ENCODE data around the gene CPNE2. TPM values are rescaled to one million over a fixed set of nuclear protein-coding genes. Genes with fewer than 3 reads are reported as not detected.

The CPNE2 gene
- total RNA-seq, 4 donors from 2014 or later: 18.0 to 38.7 (median 27.8) TPM

GRCh38 chr16:57192720-57193486 is 100.5 kb downstream of the CPNE2 start:
- Histone ChIP-seq H3K27me3 (no peaks in the 10 kb centered on the region), H3K4me3 (no peak overlapping the region), H3K4me1 (peaks cover 10 to 94% (median 23%) of the 10 kb centered on the region in 3 donors), H3K27ac (no peak overlapping the region), H3K9me3 (no peaks in the 10 kb centered on the region), H3K36me3 (no peaks in the 10 kb centered on the region)
- no peak for ATAC-seq
- WGBS, 2 donors (ENCODE audit: low coverage in 1 of 2): 68 to 76% methylated on average over 5 to 6 of the region's 7 CpGs
- TF ChIP-seq EP300 (IDR thresholded peaks at IDR 0.05) (no peak), POLR2A (IDR thresholded peaks at IDR 0.05) (no peak), POLR2AphosphoS5 (IDR thresholded peaks at IDR 0.05) (no peak), CTCF (IDR thresholded peaks at IDR 0.05) (no peak)

GRCh38 chr16:57194512-57194911 is 102.1 kb downstream of the CPNE2 start:
- H3K9me3 ChIP-seq: no peaks in the 10 kb centered on the region
- H3K27ac ChIP-seq: peak overlapping the region in 2 of 4 donors; percentile 50 to 55
- TF ChIP-seq POLR2A (IDR thresholded peaks at IDR 0.05): no peak
- peak; percentile 52 for TF ChIP-seq POLR2AphosphoS5 (IDR thresholded peaks at IDR 0.05)
- H3K27me3 ChIP-seq: no peaks in the 10 kb centered on the region
- no peaks in the 10 kb centered on the region for H3K36me3 ChIP-seq
- peaks cover 10 to 81% (median 20%) of the 10 kb centered on the region in 3 donors for H3K4me1 ChIP-seq
- no peak for ATAC-seq
- no peak overlapping the region for H3K4me3 ChIP-seq

- TF ChIP-seq POLR2A (IDR thresholded peaks at IDR 0.05) (no peak), POLR2AphosphoS5 (IDR thresholded peaks at IDR 0.05) (no peak)
- Histone ChIP-seq H3K4me1 (peaks cover 10 to 63% (median 20%) of the 10 kb centered on the region in 3 donors), H3K27ac (peak overlapping the region in 1 of 4 donors; percentile 40), H3K4me3 (no peak overlapping the region), H3K36me3 (no peaks in the 10 kb centered on the region), H3K27me3 (no peaks in the 10 kb centered on the region), H3K9me3 (no peaks in the 10 kb centered on the region)
- WGBS, 2 donors (ENCODE audit: low coverage in 1 of 2): 42 to 43% methylated on average over 4 of the region's 4 CpGs
- ATAC-seq: no peak
Measured at GRCh38 chr16:57196286-57196685, 103.9 kb downstream of the CPNE2 start.

- TF ChIP-seq EP300 (IDR thresholded peaks at IDR 0.05) (no peak), POLR2A (IDR thresholded peaks at IDR 0.05) (no peak), CTCF (IDR thresholded peaks at IDR 0.05) (no peak), POLR2AphosphoS5 (IDR thresholded peaks at IDR 0.05) (no peak)
- no peaks in the 10 kb centered on the region for H3K9me3 ChIP-seq
- no peaks in the 10 kb centered on the region for H3K27me3 ChIP-seq
- no peak overlapping the region for H3K4me3 ChIP-seq
- 61 to 71% methylated on average over 3 of the region's 3 CpGs for WGBS, 2 donors (ENCODE audit: low coverage in 1 of 2)
- peak overlapping the region in 1 of 4 donors; percentile 40 for H3K27ac ChIP-seq
- ATAC-seq: no peak
- H3K4me1 ChIP-seq: peaks cover 10 to 59% (median 20%) of the 10 kb centered on the region in 3 donors
- H3K36me3 ChIP-seq: no peaks in the 10 kb centered on the region
Measured at GRCh38 chr16:57196753-57197152, 104.4 kb downstream of the CPNE2 start.

Other genes starting within 250 kb of the CPNE2 start
- not detected for gene SLC12A3, start 227.4 kb upstream of the CPNE2 start, total RNA-seq
- gene HERPUD1, start 160.4 kb upstream of the CPNE2 start, total RNA-seq: 10 to 100 TPM; 41.2 to 87.5 (median 79.1) TPM
- 1 to 10 TPM in 1 of 4 donors, not detected in 3; 1.6 TPM for gene CETP, start 130.6 kb upstream of the CPNE2 start, total RNA-seq
- gene NLRC5, start 103.0 kb upstream of the CPNE2 start, total RNA-seq: 10 to 100 TPM; 11.1 to 39.7 (median 16.3) TPM
- 10 to 100 TPM; 54.9 to 80.7 (median 68.1) TPM for gene PSME3IP1, start 93.5 kb downstream of the CPNE2 start, total RNA-seq
- 10 to 100 TPM; 28.2 to 31.8 (median 29.5) TPM for gene RSPRY1, start 93.7 kb downstream of the CPNE2 start, total RNA-seq
- 10 to 100 TPM; 52.5 to 82.2 (median 75.8) TPM for gene ARL2BP, start 152.7 kb downstream of the CPNE2 start, total RNA-seq
- 10 to 100 TPM in 1 of 4 donors, 1 to 10 TPM in 3; 1.7 to 11.4 (median 5.4) TPM for gene PLLP, start 192.1 kb downstream of the CPNE2 start, total RNA-seq